Mucosa of descending colon (tissue), 3 donors: Measurements from ENCODE around the gene USF1. TPM values are rescaled to one million over a fixed set of nuclear protein-coding genes. Genes with fewer than 3 reads are reported as not detected.
A peak's percentile ranks its signal among the peaks of the same experiment; 100 is the strongest.

ENCODE experiments used
- ATAC-seq: fragments of 200-7000 bp; cut with Tn5 transposase; one replicate; pipeline ENCODE4 v1.9.1; 2020; ENCODE audit warnings: mild to moderate bottlenecking, moderate library complexity
- DNase-seq, 3 donors: peaks; one replicate each; pipeline ENCODE4 v3.0.0-alpha.2; 2020
- H3K36me3 ChIP-seq: fragments of 200-600 bp; one replicate; pipeline ENCODE4 v1.8.0; 2021; ENCODE audit warnings: low read depth, mild to moderate bottlenecking
- H3K4me1 ChIP-seq: fragments of 200-600 bp; one replicate; pipeline ENCODE4 v1.8.0; 2021; ENCODE audit warnings: low read depth, mild to moderate bottlenecking
- H3K4me3 ChIP-seq: fragments of 200-600 bp; one replicate; pipeline ENCODE4 v1.8.0; 2021; ENCODE audit warnings: mild to moderate bottlenecking
- H3K9me3 ChIP-seq: fragments of 200-600 bp; one replicate; pipeline ENCODE4 v1.8.0; 2021; ENCODE audit warnings: mild to moderate bottlenecking
- intact Hi-C, 2 donors: fragments of 100-400 bp; cut with DNase I in 1 of 2; cut with micrococcal nuclease in 1 of 2; formaldehyde crosslinking; loops; one replicate each; pipeline versions ENCODE4 v1.11.0 to v1.11.1; 2022; cut with DNase I, micrococcal nuclease
- total RNA-seq, 3 donors: library from RNA; stranded (reverse); fragmentation: NEBNext Ultra II Directional in 2 of 3; extraction: Animal tissue kit (Norgen Biotek cat#: 25700) in 2 of 3; gene quantifications; one replicate each; pipeline versions ENCODE4 v1.2.1 to v1.2.4, GENCODE V29; 2021 to 2023
- TF ChIP-seq, protein P1 (sequence below): fragments of 200-600 bp; IDR thresholded peaks from one replicate; pipeline ENCODE4 v1.8.0; 2022; ENCODE audit warnings: antibody characterized with exemption, mild to moderate bottlenecking
- donor health status: DM: no; HTN: no; CAD: no; lungs with moderate emphysema.
- donor health status: DM: no; HTN: no; CAD: no.
- donor health status: DM: no; HTN: yes; CAD: no.

Gene USF1
- total RNA-seq, 3 donors from 2014 or later, result 66.8 to 80.5 (median 71.7) TPM

DNA sequence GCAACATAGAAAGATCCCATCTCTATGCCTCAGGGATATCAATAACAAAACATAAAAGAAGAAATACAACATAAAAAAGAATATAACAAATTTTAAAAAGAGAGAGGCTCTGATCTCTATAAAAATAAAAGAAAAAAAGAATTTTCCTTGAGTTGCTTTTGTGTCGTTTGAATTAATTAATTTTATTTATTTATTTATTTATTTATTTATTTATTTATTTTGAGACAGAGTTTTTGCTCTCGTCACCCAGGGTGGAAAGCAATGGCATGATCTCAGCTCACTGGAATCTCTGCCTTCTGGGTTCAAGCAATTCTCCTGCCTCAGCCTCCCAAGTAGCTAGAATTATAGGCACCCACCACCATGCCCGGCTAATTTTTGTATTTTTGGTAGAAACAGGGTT lies 33.4 kb downstream of the USF1 start:
- intact Hi-C loops, result no loop called here
- TF ChIP-seq, protein P1, sequence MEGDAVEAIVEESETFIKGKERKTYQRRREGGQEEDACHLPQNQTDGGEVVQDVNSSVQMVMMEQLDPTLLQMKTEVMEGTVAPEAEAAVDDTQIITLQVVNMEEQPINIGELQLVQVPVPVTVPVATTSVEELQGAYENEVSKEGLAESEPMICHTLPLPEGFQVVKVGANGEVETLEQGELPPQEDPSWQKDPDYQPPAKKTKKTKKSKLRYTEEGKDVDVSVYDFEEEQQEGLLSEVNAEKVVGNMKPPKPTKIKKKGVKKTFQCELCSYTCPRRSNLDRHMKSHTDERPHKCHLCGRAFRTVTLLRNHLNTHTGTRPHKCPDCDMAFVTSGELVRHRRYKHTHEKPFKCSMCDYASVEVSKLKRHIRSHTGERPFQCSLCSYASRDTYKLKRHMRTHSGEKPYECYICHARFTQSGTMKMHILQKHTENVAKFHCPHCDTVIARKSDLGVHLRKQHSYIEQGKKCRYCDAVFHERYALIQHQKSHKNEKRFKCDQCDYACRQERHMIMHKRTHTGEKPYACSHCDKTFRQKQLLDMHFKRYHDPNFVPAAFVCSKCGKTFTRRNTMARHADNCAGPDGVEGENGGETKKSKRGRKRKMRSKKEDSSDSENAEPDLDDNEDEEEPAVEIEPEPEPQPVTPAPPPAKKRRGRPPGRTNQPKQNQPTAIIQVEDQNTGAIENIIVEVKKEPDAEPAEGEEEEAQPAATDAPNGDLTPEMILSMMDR, result no peak
- no peak overlapping the region for H3K4me3 ChIP-seq
- no peak for DNase-seq
- no peaks in the 10 kb centered on the region for H3K36me3 ChIP-seq
- ATAC-seq, result no peak
- H3K9me3 ChIP-seq, result no peaks in the 10 kb centered on the region
- H3K4me1 ChIP-seq, result peaks cover 26% of the 10 kb centered on the region

DNA sequence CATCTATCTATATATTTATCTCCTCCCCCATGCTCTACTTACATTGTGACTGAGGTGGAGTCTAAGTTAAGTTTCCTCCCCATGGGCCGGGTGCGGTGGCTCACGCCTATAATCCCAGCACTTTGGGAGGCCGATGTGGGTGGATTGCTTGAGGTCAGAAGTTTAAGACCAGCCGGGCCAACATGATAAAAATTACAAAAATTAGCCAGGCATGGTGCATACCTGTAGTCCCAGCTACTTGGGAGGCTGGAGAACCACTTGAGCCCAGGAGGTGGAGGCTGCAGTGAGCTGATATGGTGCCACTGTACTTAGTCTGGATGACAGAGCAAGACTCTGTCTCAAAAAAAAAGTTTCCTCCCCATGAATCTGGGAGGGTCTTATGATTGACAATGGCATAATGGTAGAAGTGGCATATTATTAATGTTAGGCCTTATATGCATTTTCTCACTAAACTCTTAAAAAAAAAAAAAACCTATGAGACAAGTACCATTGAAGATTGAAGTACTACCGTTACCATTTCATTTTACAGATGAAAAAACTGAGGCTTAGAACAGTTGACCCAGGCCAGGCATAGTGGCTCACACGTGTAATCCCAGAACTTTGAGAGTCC lies 36.1 kb downstream of the USF1 start:
- H3K4me3 ChIP-seq, result no peak overlapping the region
- peaks cover 17% of the 10 kb centered on the region for H3K4me1 ChIP-seq
- intact Hi-C loops, result no loop called here
- H3K9me3 ChIP-seq, result no peaks in the 10 kb centered on the region
- TF ChIP-seq, protein P1, result no peak
- DNase-seq, result no peak
- ATAC-seq, result no peak
- no peaks in the 10 kb centered on the region for H3K36me3 ChIP-seq

DNA sequence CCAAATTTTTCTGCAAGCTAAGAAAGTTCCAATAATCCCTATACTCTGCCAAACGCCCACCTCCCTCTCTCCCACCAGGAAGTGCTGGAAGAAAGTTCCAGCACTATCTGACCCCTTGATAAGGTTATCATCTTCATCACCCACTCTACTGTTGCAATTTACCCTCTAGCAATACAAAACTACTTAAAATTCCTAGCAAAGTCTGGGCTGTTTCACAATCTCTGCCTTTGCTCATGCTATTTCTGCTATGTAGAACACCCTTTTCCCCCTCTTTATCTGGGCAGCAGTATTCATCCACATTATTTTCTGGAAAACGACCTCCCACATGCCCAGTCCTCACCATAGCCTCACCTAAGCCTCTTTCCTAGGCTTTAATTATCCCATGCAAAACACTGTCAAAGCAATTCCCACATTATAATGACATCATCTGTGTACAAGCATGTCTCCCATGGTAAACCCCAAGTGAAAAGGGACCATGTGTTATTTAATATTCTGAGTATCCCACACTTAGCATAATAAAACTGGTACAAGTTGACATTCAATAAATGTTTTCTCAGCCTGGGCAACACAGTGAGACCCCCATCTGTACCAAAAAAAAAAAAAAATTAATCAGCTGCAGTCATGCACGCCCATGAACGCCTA lies 36.8 kb downstream of the USF1 start:
- Histone ChIP-seq H3K4me1 (peaks cover 10% of the 10 kb centered on the region), H3K9me3 (no peaks in the 10 kb centered on the region), H3K36me3 (no peaks in the 10 kb centered on the region), H3K4me3 (no peak overlapping the region)
- DNase-seq (no peak), ATAC-seq (no peak)
- TF ChIP-seq, protein P1, result no peak
- intact Hi-C loops, result no loop called here

DNA sequence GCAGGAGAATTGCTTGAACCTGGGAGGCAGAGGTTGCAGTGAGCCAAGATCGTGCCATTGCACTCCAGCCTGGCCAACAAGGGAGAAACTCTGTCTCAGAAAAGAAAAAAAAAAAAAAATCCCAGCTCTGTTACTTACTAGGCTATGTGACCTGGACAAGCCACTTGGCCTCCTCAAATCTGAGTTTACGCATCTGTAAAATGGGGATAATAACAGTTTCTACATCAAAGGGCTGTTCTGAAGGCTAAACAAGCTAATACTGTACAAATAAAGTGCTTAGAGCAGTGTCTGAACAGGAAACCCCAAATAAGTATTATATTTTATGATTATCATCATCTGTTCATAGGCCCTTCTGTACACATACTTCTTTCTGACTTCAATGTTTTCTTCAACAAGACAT lies 38.4 kb downstream of the USF1 start:
- no peaks in the 10 kb centered on the region for H3K36me3 ChIP-seq
- ATAC-seq (no peak), DNase-seq (no peak)
- H3K9me3 ChIP-seq, result no peaks in the 10 kb centered on the region
- H3K4me1 ChIP-seq, result no peaks in the 10 kb centered on the region
- no peak overlapping the region for H3K4me3 ChIP-seq
- TF ChIP-seq, protein P1, result no peak
- intact Hi-C loops, result no loop called here

DNA sequence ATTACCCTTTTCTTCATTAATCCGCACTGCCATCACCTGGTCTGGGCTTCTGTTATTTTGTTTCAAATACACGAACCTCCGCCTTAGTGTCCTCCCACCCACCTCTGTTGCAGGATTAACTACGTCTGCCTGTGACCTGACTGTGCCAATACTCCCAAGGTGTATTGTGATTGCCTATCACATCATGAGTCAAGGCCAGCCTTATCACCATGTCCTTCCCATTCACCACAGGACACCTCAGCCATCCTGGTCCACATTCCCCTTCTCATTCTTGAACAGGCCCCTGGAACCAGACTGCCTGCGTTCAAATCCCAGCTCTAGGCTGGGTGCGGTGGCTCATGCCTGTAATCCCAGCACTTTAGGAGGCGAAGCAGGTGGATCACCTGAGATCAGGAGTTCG lies 39.2 kb downstream of the USF1 start:
- TF ChIP-seq, protein P1, result no peak
- no peak overlapping the region for H3K4me3 ChIP-seq
- ATAC-seq (peak; percentile 40), DNase-seq (no peak)
- intact Hi-C loops, result no loop called here
- H3K4me1 ChIP-seq, result no peaks in the 10 kb centered on the region
- H3K36me3 ChIP-seq, result no peaks in the 10 kb centered on the region
- H3K9me3 ChIP-seq, result no peaks in the 10 kb centered on the region
